GM20000 (cell line): ENCODE results near the gene HOXC5.

Experiments used
- DNase-seq: peaks from one replicate; pipeline ENCODE4 v3.0.0; 2012; ENCODE audit warnings: low spot score
- TF ChIP-seq, protein P1 (sequence below): IDR thresholded peaks from 2 replicates; pipeline ENCODE4 v1.5.1; 2012; ENCODE audit warnings: mild to moderate bottlenecking, control low read depth; ENCODE audit errors: extremely low read depth, missing control alignments

Gene HOXC5

DNA sequence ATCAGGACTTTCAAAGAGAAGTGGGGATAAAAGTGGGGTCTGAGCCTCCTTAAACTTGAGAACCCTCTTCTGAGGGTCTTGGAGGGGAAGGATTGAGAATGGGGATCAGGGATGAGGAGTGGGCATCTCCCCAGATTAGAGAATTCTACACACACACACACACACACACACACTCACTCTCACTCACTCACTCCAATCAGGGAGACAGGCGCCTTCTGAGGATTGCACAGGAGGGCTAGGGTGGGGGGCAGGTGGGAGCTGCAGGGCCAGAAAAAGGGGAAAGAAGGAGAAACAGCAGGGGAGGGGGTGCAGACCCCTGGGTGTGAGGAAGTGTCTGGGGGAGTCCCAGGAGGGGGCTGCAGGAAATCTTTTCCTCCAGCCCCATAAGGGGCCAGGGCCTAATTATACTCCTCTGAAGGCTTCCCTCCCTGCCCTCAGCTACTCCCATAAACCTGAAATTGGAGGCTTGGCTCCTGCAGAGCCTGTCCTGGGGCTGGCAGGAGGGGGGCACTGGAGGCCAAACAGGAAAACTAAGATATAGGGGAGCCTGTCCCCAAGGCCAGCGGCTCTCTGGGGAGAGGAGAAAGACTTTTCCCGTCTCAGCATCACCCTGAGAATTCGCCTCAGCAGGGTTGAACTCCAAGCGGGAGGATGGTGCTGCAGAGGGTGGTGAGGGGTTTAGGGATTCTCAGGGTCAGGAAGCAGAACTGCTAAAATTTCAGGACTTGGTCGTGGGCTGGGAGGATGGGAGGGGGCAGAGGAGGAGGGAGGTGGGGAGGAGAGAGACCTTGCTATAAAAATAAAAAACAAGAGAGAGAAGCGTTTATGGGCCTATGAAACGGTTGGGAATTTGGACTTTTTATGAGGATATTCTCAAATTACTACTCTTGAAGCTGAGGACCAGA lies 31.3 kb upstream of the HOXC5 start:
- TF ChIP-seq, protein P1, sequence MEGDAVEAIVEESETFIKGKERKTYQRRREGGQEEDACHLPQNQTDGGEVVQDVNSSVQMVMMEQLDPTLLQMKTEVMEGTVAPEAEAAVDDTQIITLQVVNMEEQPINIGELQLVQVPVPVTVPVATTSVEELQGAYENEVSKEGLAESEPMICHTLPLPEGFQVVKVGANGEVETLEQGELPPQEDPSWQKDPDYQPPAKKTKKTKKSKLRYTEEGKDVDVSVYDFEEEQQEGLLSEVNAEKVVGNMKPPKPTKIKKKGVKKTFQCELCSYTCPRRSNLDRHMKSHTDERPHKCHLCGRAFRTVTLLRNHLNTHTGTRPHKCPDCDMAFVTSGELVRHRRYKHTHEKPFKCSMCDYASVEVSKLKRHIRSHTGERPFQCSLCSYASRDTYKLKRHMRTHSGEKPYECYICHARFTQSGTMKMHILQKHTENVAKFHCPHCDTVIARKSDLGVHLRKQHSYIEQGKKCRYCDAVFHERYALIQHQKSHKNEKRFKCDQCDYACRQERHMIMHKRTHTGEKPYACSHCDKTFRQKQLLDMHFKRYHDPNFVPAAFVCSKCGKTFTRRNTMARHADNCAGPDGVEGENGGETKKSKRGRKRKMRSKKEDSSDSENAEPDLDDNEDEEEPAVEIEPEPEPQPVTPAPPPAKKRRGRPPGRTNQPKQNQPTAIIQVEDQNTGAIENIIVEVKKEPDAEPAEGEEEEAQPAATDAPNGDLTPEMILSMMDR: no peak
- no peak for DNase-seq

DNA sequence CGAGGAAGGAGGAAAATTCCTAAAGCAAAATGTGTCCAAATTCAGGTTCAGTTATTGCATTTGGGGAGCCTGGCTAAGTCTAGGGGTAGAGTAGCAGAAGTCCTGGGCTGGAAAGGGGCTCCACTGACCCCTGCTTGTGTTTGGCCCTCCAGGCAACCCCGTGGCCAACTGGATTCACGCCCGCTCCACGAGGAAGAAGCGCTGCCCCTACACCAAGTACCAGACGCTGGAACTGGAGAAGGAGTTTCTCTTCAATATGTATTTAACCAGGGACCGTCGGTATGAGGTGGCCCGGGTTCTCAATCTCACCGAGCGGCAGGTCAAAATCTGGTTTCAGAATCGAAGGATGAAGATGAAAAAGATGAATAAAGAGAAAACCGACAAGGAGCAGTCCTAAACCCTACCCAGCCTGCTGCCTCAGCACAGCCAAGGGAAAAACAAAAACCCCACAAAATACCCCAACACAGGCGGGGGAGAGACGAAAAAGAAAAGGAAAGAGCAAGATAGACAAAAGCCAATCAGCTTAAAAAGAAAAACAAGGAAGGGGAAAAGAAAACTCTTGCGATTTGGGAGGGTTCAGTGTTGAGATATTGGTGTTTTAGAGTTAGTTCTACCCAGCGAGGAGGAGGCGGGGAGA lies 30.5 kb upstream of the HOXC5 start:
- DNase-seq: no peak
- TF ChIP-seq, protein P1: no peak

DNA sequence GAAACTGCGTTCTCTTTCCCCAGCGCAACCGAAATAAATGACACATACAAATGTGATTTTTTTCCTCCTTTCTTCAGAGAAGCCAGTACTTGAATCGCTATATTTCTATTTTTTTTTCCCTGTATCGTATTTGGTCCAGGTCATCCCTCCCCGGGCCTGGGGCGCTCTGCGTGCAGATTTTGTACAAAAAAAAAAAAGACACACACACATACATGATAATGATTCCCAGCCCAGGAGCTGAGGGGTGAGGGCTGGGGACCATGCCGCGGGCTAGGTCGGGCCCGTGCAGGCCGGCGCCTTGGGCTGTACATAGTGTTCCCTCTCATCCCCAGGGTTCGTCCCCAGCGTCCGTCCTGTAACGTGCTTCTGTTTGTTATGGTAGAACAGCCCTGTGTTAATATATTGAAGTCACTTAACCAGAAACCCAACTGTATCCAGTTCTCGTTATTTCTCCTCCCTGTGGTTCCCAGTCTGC lies 29.9 kb upstream of the HOXC5 start:
- TF ChIP-seq, protein P1: no peak

DNA sequence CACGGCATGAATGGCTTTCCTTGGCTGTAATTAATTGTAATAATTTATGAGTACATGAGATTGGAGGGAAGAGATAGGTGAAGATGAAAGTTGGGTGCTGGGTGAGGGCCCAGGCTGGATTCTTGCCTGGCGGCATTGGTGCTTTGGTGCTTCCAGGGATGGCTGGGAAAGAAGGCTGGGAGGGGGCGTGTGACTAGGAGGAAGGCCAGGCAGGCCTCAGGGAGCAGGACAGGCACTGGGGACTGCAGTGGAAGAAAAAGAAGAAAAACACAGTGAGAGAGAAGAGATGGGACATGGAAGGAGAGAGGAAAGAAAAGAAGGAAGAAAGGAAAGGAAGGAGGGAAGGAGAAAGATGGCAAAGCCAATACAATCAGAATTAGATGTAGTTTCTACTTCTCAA lies 29.2 kb upstream of the HOXC5 start:
- DNase-seq: no peak
- TF ChIP-seq, protein P1: no peak

More for the DNA sequence above, 29.9 kb upstream of the HOXC5 start:
- no peak for DNase-seq

DNA sequence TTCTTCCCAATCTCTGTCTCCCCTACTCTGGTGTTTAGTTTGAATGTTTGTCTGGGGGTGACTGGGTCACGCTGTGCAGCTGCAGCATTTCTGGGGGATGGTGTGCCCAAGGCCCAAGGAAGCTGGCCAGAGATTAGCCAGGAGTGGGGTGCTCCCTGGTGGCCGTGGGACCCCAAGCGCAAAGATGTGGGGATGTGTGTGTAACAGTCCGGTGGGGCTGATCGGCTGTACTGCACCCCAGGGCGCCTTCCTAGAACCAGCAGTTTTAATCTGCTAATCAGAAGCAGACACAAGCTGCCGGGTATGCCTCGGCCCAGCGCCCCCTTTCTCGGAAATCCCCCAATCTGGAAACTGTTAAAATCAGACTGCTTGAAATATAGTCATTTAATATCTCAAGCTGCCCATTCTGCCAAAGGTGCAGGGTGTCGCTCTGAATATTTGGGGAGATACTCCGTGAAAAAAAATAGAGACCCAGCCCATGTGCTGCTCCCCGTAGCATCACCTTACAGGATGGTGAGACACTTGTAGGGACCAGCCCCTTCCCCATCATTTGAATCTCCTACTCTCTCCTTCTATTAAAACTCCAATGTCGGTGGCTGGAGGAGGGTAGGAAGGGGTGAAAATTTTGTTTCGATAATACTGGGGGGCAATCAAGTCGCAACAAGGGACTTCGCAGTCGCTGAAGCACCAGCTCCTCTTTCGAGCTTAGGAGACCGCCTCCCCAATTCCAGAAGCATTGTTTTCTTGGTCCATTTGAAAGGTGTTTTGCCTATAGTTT lies 28.6 kb upstream of the HOXC5 start:
- no peak for DNase-seq
- TF ChIP-seq, protein P1: no peak

DNA sequence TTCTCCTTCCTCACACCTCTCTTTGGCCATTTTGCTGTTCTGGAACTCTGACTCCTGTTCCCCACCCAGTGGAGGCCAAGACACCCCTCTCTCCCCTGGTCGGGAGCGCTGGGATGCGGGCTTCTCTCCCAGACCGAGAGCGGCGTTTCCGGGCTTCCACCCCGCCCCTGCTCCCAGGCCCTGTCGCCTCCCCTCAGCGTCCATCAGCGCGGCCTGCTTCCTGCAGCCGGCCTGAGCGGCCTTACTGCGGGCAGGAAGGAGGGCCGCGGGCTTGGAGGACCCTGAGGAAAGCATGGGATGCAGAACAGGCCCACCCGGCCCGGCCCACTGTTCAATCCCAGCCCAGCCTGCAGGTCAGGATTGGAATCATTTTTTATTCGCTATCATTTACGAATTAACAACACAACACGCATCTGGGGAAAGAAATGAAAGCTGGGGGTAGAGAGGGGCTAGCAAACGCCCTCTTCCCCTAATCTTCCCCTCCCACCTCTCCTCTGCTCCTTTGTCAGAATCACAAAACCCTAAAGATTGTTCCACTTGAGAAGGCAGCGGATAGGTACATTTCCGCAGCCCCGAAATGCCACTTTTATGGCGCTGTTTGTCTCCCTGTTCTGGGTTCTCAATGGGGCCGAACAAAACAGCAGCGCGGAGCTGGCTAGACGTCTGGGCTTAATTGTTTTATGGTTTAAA lies 27.9 kb upstream of the HOXC5 start:
- TF ChIP-seq, protein P1: no peak
- DNase-seq: no peak
